ENCODE measurements around the gene B4GALT1. TPM values are rescaled to one million over a fixed set of nuclear protein-coding genes. Genes with fewer than 3 reads are reported as not detected.

Gene B4GALT1
- total RNA-seq, 1 experiment from 2014 or later, result 31.4 TPM

Other genes starting within 250 kb of the B4GALT1 start
- gene APTX, start 165.7 kb downstream of the B4GALT1 start, total RNA-seq (2021; ENCODE audit: unreplicated experiment), result 44.0 TPM
- gene DNAJA1, start 142.1 kb downstream of the B4GALT1 start, total RNA-seq (2021; ENCODE audit: unreplicated experiment), result 117 TPM
- gene SMU1, start 90.7 kb downstream of the B4GALT1 start, total RNA-seq (2021; ENCODE audit: unreplicated experiment), result 30.5 TPM
- gene SPINK4, start 72.8 kb upstream of the B4GALT1 start, total RNA-seq (2021; ENCODE audit: unreplicated experiment), result not detected
- 58.2 TPM for gene BAG1, start 97.4 kb upstream of the B4GALT1 start, total RNA-seq (2021; ENCODE audit: unreplicated experiment)
- 61.8 TPM for gene CHMP5, start 97.7 kb upstream of the B4GALT1 start, total RNA-seq (2021; ENCODE audit: unreplicated experiment)
- gene NFX1, start 123.2 kb upstream of the B4GALT1 start, total RNA-seq (2021; ENCODE audit: unreplicated experiment), result 31.7 TPM
- gene AQP7, start 235.2 kb upstream of the B4GALT1 start, total RNA-seq (2021; ENCODE audit: unreplicated experiment), result 0.96 TPM

Measured in HCT116 (cell line).